ENCODE results near the gene AP4S1.

AP4S1 gene

DNA sequence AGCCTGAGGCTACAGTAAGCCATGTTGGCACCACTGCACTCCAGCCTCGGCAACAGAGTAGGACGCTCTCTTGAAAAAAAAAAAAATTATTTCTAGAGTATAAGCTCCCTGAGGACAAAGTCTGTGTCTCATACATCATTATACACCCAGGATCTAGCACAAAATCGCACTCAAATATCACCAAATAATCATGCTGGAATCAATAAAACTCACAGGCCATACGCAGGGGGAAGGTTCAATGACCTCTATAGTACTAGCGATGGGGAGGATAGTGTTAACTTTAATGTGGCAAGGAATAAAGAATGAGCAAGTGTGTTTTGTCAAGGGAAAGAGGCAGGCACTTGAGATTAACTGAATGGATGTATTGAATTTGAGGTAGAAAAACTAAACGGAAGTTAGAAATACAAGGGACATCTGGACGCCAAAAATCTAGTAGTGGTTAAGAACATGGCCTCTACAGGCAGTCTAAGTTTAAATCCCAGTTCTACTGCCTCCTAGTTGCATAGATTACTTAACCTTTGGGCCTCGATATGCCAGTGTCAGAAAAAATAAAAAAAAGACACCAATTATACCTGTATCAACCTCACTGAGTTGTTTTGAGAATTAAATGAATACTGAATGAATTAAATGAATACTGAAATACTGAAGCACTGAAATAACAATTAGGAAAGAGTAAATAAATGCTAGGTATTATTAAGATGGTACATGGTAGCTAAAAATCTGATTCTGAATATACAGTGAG is 4.4 kb upstream of the AP4S1 start:
- DNase-seq (ENCODE audit: low read depth), result no peak
- TF ChIP-seq, protein P1, sequence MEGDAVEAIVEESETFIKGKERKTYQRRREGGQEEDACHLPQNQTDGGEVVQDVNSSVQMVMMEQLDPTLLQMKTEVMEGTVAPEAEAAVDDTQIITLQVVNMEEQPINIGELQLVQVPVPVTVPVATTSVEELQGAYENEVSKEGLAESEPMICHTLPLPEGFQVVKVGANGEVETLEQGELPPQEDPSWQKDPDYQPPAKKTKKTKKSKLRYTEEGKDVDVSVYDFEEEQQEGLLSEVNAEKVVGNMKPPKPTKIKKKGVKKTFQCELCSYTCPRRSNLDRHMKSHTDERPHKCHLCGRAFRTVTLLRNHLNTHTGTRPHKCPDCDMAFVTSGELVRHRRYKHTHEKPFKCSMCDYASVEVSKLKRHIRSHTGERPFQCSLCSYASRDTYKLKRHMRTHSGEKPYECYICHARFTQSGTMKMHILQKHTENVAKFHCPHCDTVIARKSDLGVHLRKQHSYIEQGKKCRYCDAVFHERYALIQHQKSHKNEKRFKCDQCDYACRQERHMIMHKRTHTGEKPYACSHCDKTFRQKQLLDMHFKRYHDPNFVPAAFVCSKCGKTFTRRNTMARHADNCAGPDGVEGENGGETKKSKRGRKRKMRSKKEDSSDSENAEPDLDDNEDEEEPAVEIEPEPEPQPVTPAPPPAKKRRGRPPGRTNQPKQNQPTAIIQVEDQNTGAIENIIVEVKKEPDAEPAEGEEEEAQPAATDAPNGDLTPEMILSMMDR (IDR thresholded peaks at IDR 0.05; ENCODE audit: insufficient read depth, low read depth, low read length, missing control alignments), result no peak
- no peak overlapping the region for H3K4me3 ChIP-seq (ENCODE audit: low read depth, low read length)

DNA sequence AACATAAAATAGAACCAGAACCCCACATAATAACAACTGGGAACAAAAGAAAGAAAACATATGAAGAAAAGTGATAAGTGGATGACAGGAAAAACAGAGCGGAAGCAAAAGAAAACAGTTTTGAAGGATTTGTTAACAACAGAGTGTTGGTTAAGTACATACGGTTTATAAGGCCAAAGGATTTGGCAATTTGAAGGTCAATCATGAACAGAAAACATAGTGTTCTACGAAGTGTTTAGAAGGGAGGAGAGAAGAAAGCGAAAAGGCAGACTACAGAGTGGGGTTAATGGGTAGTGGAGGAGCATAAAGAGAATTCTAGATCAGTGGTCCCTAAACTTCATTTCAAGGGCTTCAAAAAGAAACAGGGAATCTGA is 3.9 kb upstream of the AP4S1 start:
- TF ChIP-seq, protein P1 (IDR thresholded peaks at IDR 0.05; ENCODE audit: insufficient read depth, low read depth, low read length, missing control alignments), result no peak
- H3K4me3 ChIP-seq (ENCODE audit: low read depth, low read length), result no peak overlapping the region
- no peak for DNase-seq (ENCODE audit: low read depth)

DNA sequence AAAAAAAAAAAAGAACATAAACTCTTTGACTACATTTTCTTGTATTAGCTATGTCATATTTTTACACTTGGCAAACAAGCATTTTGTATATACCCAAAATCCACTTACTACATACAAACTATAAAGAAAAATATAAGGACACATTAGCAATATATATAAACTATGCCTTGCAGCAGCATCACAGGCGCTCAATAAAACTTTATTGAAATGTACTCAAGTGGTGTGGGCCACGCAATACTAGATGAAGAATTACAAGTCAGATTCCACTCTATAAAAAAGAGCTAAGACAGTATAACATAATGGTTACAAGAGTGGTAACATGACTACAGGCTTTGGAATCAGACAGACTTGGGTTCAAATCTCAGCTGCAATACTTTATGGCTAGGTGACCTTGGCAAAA is 3.1 kb upstream of the AP4S1 start:
- H3K4me3 ChIP-seq (ENCODE audit: low read depth, low read length), result no peak overlapping the region
- no peak for DNase-seq (ENCODE audit: low read depth)
- TF ChIP-seq, protein P1 (IDR thresholded peaks at IDR 0.05; ENCODE audit: insufficient read depth, low read depth, low read length, missing control alignments), result no peak

DNA sequence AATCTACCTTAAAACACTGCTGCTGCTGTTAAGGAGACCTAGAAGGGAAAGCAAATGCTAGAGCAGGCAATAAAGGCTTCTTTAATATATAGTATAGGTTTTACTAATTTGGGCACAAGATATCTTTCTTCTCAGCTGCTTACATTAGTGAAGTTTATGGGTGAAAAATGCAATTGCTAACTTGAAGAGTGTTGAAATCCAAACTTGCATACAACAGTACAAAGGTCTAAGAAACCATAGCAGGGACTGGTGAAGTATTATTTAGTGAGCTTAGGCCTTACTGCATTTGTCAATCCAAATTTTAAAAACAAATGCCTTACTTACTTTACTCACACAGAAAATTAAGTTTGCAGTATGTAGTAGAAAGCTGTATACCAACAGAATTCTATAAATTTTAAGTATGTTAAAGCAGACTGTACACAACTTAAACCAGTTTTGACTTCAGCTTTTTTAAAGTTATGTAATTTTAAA is 1.4 kb upstream of the AP4S1 start:
- H3K4me3 ChIP-seq (ENCODE audit: low read depth, low read length), result peak overlapping the region; percentile 90
- TF ChIP-seq, protein P1 (IDR thresholded peaks at IDR 0.05; ENCODE audit: insufficient read depth, low read depth, low read length, missing control alignments), result no peak
- DNase-seq (ENCODE audit: low read depth), result peak; percentile 16

DNA sequence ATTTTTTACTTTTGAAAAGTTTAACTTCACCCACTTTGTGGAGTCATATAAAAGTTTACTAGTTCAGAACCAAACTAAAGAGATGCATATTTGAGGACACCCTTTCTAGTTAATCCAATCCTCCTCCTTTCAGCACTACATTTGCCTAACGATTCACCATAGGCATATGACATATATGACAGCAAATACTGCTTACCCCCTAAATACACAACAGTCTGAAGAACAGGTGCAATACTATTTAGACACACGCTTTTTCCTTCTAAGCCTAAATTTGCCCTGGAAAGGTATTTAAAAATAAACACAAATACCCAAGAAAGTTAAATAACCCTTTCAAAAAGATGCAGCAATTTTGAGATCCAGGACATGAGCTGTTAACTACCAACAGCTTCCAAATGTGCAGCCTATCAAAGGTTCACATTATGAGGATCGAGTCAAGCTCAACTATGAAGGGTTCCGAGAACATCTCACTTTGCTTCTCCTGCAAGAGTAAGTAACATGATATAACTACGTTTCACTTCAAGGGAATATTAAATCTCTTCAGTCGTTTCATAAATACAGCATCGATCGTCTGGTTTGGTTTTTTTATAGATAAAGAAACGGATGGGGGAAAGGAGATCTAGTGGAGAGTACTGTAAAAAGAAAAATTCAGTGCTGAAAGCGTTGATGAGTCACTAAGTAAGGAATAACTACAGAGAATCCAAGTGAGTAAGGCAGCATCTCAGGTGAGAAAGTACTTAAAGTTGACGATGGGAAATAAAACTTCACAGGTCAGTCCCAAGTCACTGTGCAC is 677 bp upstream of the AP4S1 start:
- H3K4me3 ChIP-seq (ENCODE audit: low read depth, low read length), result peak overlapping the region; percentile 90
- no peak for DNase-seq (ENCODE audit: low read depth)
- TF ChIP-seq, protein P1 (IDR thresholded peaks at IDR 0.05; ENCODE audit: insufficient read depth, low read depth, low read length, missing control alignments), result no peak

DNA sequence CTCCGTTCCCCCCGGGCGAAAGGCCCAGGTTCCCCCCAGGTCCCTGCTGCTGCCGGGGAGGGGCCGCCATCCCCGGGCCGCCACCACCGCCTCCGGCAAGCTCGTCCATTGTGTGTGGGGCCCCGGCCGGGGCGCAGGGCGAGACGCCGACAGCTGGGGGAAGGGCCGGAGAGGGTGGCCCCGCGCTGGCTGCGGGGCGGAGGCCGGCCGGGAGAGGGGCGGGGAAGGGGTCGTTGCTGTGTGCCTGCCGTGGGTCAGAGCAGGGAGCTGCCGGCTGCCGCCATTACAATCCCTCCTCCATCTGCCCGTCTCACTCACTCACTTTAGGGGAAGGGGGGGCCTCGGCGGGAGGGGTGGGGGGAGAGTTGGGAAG is 614 bp downstream of the AP4S1 start, which contains the start of gene STRN3:
Gene STRN3 (minus strand): TSS at position 303 of the 373 bp plus-strand sequence. CDS start 194 bp downstream, at position 109.
- TF ChIP-seq, protein P1 (IDR thresholded peaks at IDR 0.05; ENCODE audit: insufficient read depth, low read depth, low read length, missing control alignments), result no peak
- H3K4me3 ChIP-seq (ENCODE audit: low read depth, low read length), result peak within 1 kb of the TSS; percentile 90
- no peak for DNase-seq (ENCODE audit: low read depth)
